Esophagus squamous epithelium (tissue), 5 donors: ENCODE measurements around the gene FLYWCH1. TPM values are rescaled to one million over a fixed set of nuclear protein-coding genes. Genes with fewer than 3 reads are reported as not detected.

Source experiments
- DNase-seq: peaks from one replicate; lab custom pipeline; 2025; lab: John Stamatoyannopoulos, UW
- H3K27ac ChIP-seq, 4 donors: fragments of 200-600 bp; sonication (generic); one replicate each; pipeline ENCODE4 v1.5.1; 2016 to 2019; ENCODE audit warnings: mild to moderate bottlenecking in 1 of 4
- H3K27me3 ChIP-seq, 4 donors: fragments of 200-600 bp; sonication (generic); 1 replicate in 3 of 4; 2 replicates in 1 of 4; pipeline versions ENCODE4 v1.5.1 to v1.6.0; 2017 to 2021; ENCODE audit warnings: antibody characterized with exemption in 1 of 4
- H3K36me3 ChIP-seq, 3 donors: fragments of 200-600 bp; sonication (generic); one replicate each; pipeline ENCODE4 v1.5.1; 2016 to 2019
- H3K4me1 ChIP-seq, 3 donors: fragments of 200-600 bp; sonication (generic); one replicate each; pipeline ENCODE4 v1.5.1; 2017 to 2019
- H3K4me3 ChIP-seq, 4 donors: fragments of 200-600 bp; sonication (generic); 1 replicate in 3 of 4; 2 replicates in 1 of 4; pipeline ENCODE4 v1.5.1; 2016 to 2019; ENCODE audit warnings: mild to moderate bottlenecking in 2 of 4, moderate library complexity in 1 of 4
- H3K9me3 ChIP-seq, 3 donors: fragments of 200-600 bp; sonication (generic); one replicate each; pipeline ENCODE4 v1.5.1; 2016 to 2019
- CTCF ChIP-seq, 6 experiments: fragments of 450-650 bp in 4 of 6; fragments of 200-600 bp in 2 of 6; sonication (generic) in 2 of 6; IDR thresholded peaks; one replicate each; pipeline ENCODE4 v1.5.1; 2016 to 2019; ENCODE audit warnings: antibody characterized with exemption in 6 of 6, mild to moderate bottlenecking in 4 of 6, moderate library complexity in 4 of 6
- POLR2A ChIP-seq, 4 donors: fragments of 450-650 bp; IDR thresholded peaks; one replicate each; pipeline ENCODE4 v1.6.1; 2017; ENCODE audit warnings: antibody characterized with exemption in 4 of 4, mild to moderate bottlenecking in 4 of 4, moderate library complexity in 3 of 4
- WGBS, 2 donors: methylation state at CpG; one replicate each; pipeline ENCODE4 v1.1.5; 2018; 5-methylcytosine and 5-hydroxymethylcytosine counted together
- intact Hi-C: fragments of 100-400 bp; cut with DNase I; formaldehyde crosslinking; loops from one replicate; pipeline ENCODE4 v1.15.0; 2022
- small RNA-seq, 4 donors: library from RNA; depleted of rRNA; stranded (forward); fragments of <200 nt; gene quantifications; one replicate each; pipeline ENCODE3, GENCODE V24; 2016
- total RNA-seq, 4 donors: library from RNA; depleted of rRNA; stranded (reverse); fragments of >200 nt; gene quantifications; one replicate each; pipeline ENCODE4 v1.1.0, GENCODE V29; 2016
- donor health status: DM: yes; HTN: yes; CAD: no.

Gene FLYWCH1
- total RNA-seq, 4 donors from 2014 or later = 25.4 to 52.1 (median 27.1) TPM

GRCh38 chr16:2996298-2996697 lies 84.6 kb downstream of the FLYWCH1 start:
- peaks cover 0 to 47% (median 0%) of the 10 kb centered on the region in 4 donors for H3K27me3 ChIP-seq
- TF ChIP-seq CTCF (IDR thresholded peaks at IDR 0.05) = no peak
- TF ChIP-seq POLR2A (IDR thresholded peaks at IDR 0.05) = no peak
- peaks cover 3 to 41% (median 12%) of the 10 kb centered on the region in 3 donors for H3K4me1 ChIP-seq
- H3K27ac ChIP-seq = no peak overlapping the region
- DNase-seq = no peak
- no peaks in the 10 kb centered on the region for H3K36me3 ChIP-seq
- WGBS, 2 donors = 70% methylated on average over 2 of the region's 13 CpGs; no CpG with 5 or more reads in 1 of the 2 donors
- no peaks in the 10 kb centered on the region for H3K9me3 ChIP-seq
- intact Hi-C loops = no loop called here
- H3K4me3 ChIP-seq = no peak overlapping the region

GRCh38 chr16:2999929-3000328 lies 88.2 kb downstream of the FLYWCH1 start:
- no peak for DNase-seq
- 73 to 79% methylated on average over 5 to 6 of the region's 6 CpGs for WGBS, 2 donors
- Histone ChIP-seq H3K27ac (no peak overlapping the region), H3K9me3 (no peaks in the 10 kb centered on the region), H3K4me1 (peaks cover 0 to 20% (median 3%) of the 10 kb centered on the region in 3 donors), H3K27me3 (peaks cover 0 to 53% (median 0%) of the 10 kb centered on the region in 4 donors), H3K4me3 (no peak overlapping the region), H3K36me3 (no peaks in the 10 kb centered on the region)
- TF ChIP-seq CTCF (IDR thresholded peaks at IDR 0.05) = no peak
- TF ChIP-seq POLR2A (IDR thresholded peaks at IDR 0.05) = no peak
- intact Hi-C loops = no loop called here

GRCh38 chr16:3000540-3000939 lies 88.8 kb downstream of the FLYWCH1 start:
- 80% methylated on average over 2 of the region's 4 CpGs; no CpG with 5 or more reads in 1 of the 2 donors for WGBS, 2 donors
- intact Hi-C loops = no loop called here
- no peak for TF ChIP-seq CTCF (IDR thresholded peaks at IDR 0.05)

More at GRCh38 chr16:3000540-3000939, 88.8 kb downstream of the FLYWCH1 start:
- no peaks in the 10 kb centered on the region for H3K9me3 ChIP-seq
- H3K27me3 ChIP-seq = peaks cover 0 to 59% (median under 1%) of the 10 kb centered on the region in 4 donors
- H3K4me3 ChIP-seq = no peak overlapping the region
- peaks cover 0 to 17% (median 4%) of the 10 kb centered on the region in 3 donors for H3K4me1 ChIP-seq
- no peak for DNase-seq
- no peaks in the 10 kb centered on the region for H3K36me3 ChIP-seq
- no peak overlapping the region for H3K27ac ChIP-seq

Small RNAs within 50 kb of the gene (small RNA-seq; reads per million reads assigned to genes)
- 0 reads per million in 4 donors for gene LINC00514

Other genes with a start within 250 kb of the FLYWCH1 start
- 10 to 100 TPM; 24.8 to 51.9 (median 40.3) TPM for gene KCTD5, start 229.4 kb upstream of the FLYWCH1 start, total RNA-seq
- 100 to 1,000 TPM; 188 to 463 (median 228) TPM for gene PRSS27, start 191.7 kb upstream of the FLYWCH1 start, total RNA-seq
- gene SRRM2, start 159.3 kb upstream of the FLYWCH1 start, total RNA-seq = 100 to 1,000 TPM in 3 of 4 donors, 10 to 100 TPM in 1; 80.7 to 290 (median 233) TPM
- 100 to 1,000 TPM; 186 to 446 (median 288) TPM for gene ELOB, start 134.7 kb upstream of the FLYWCH1 start, total RNA-seq
- not detected for gene PRSS33, start 124.4 kb upstream of the FLYWCH1 start, total RNA-seq
- gene PRSS41, start 113.5 kb upstream of the FLYWCH1 start, total RNA-seq = not detected
- gene PRSS21, start 94.7 kb upstream of the FLYWCH1 start, total RNA-seq = 1 to 10 TPM in 1 of 4 donors, not detected in 3; 1.5 TPM
- 10 to 100 TPM in 1 of 4 donors, under 1 TPM in 2, not detected in 1; 0.34 to 38.5 (median 0.44) TPM for gene ZG16B, start 81.6 kb upstream of the FLYWCH1 start, total RNA-seq
- 100 to 1,000 TPM in 2 of 4 donors, 10 to 100 TPM in 2; 36.6 to 149 (median 113) TPM for gene PRSS22, start 53.8 kb upstream of the FLYWCH1 start, total RNA-seq
- 10 to 100 TPM; 18.9 to 47.9 (median 39.5) TPM for gene FLYWCH2, start 28.7 kb upstream of the FLYWCH1 start, total RNA-seq
- 1 to 10 TPM in 2 of 4 donors, under 1 TPM in 1, not detected in 1; 0.19 to 3.9 (median 2.1) TPM for gene KREMEN2, start 52.3 kb downstream of the FLYWCH1 start, total RNA-seq
- gene PAQR4, start 57.4 kb downstream of the FLYWCH1 start, total RNA-seq = 10 to 100 TPM in 1 of 4 donors, 1 to 10 TPM in 3; 2.9 to 18.8 (median 8.0) TPM
- 10 to 100 TPM in 3 of 4 donors, 1 to 10 TPM in 1; 4.2 to 33.1 (median 13.0) TPM for gene PKMYT1, start 68.5 kb downstream of the FLYWCH1 start, total RNA-seq
- not detected for gene CLDN9, start 101.0 kb downstream of the FLYWCH1 start, total RNA-seq
- not detected for gene CLDN6, start 106.3 kb downstream of the FLYWCH1 start, total RNA-seq
- 10 to 100 TPM; 15.3 to 46.0 (median 28.6) TPM for gene TNFRSF12A, start 108.4 kb downstream of the FLYWCH1 start, total RNA-seq
- gene HCFC1R1, start 112.0 kb downstream of the FLYWCH1 start, total RNA-seq = 10 to 100 TPM; 17.9 to 32.4 (median 18.4) TPM
- 10 to 100 TPM; 17.4 to 27.9 (median 25.8) TPM for gene THOC6, start 112.1 kb downstream of the FLYWCH1 start, total RNA-seq
- gene BICDL2, start 125.0 kb downstream of the FLYWCH1 start, total RNA-seq = 100 to 1,000 TPM in 2 of 4 donors, 10 to 100 TPM in 2; 54.9 to 204 (median 96.4) TPM
- 1 to 10 TPM in 1 of 4 donors, under 1 TPM in 3; 0.19 to 1.4 (median 0.61) TPM for gene MMP25, start 134.6 kb downstream of the FLYWCH1 start, total RNA-seq
- gene IL32, start 153.7 kb downstream of the FLYWCH1 start, total RNA-seq = 10 to 100 TPM in 3 of 4 donors, 1 to 10 TPM in 1; 4.6 to 31.7 (median 17.3) TPM
- gene ZSCAN10, start 187.4 kb downstream of the FLYWCH1 start, total RNA-seq = not detected
- 10 to 100 TPM in 3 of 4 donors, 1 to 10 TPM in 1; 9.7 to 13.9 (median 11.9) TPM for gene ZNF205, start 200.7 kb downstream of the FLYWCH1 start, total RNA-seq
- gene ZNF213, start 223.1 kb downstream of the FLYWCH1 start, total RNA-seq = 10 to 100 TPM in 1 of 4 donors, 1 to 10 TPM in 3; 3.9 to 14.3 (median 6.4) TPM